Natural killer cell (primary cell): ENCODE data around the gene PRKCQ. TPM values are rescaled to one million over a fixed set of nuclear protein-coding genes. Genes with fewer than 3 reads are reported as not detected.
A peak's percentile ranks its signal among the peaks of the same experiment; 100 is the strongest.

Source experiments
- ATAC-seq, 3 donors: fragments of 150-1000 bp in 2 of 3; fragments of 200-7000 bp in 1 of 3; cut with Tn5 transposase; 1 replicate in 1 of 3; 2 replicates in 2 of 3; pipeline ENCODE4 v1.10.0; 2021; ENCODE audit warnings: mild to moderate bottlenecking in 2 of 3, moderate library complexity in 2 of 3
- DNase-seq, 2 donors: peaks; one replicate each; pipeline versions ENCODE4 v3.0.0 to v3.0.0-alpha.2; 2013 to 2021; ENCODE audit warnings: mixed read lengths in 1 of 2
- H3K27ac ChIP-seq: one replicate; pipeline ENCODE4 v1.5.1; 2013; ENCODE audit warnings: mild to moderate bottlenecking, low read length
- H3K27me3 ChIP-seq: one replicate; pipeline ENCODE4 v1.6.1; 2013; ENCODE audit warnings: low read length; ENCODE audit not compliant: control insufficient read depth, insufficient read depth
- H3K36me3 ChIP-seq: one replicate; pipeline ENCODE4 v1.6.1; 2013; ENCODE audit warnings: low read length; ENCODE audit not compliant: control insufficient read depth, insufficient read depth
- H3K4me1 ChIP-seq: one replicate; pipeline ENCODE4 v1.6.1; 2013; ENCODE audit warnings: low read length; ENCODE audit not compliant: control insufficient read depth, insufficient read depth
- H3K4me3 ChIP-seq: one replicate; pipeline ENCODE4 v1.5.1; 2013; ENCODE audit warnings: low read length
- H3K9me3 ChIP-seq: one replicate; pipeline ENCODE4 v1.6.1; 2013; ENCODE audit warnings: low read length; ENCODE audit not compliant: control insufficient read depth, insufficient read depth
- H3K27ac Mint-ChIP-seq, 2 donors: one replicate each; pipeline ENCODE4 v1.8.0; 2022; ENCODE audit warnings: mild to moderate bottlenecking in 2 of 2, mixed read lengths in 2 of 2, moderate library complexity in 1 of 2
- H3K27me3 Mint-ChIP-seq, 2 donors: one replicate each; pipeline ENCODE4 v1.8.0; 2022; ENCODE audit warnings: low read depth in 2 of 2, mixed read lengths in 2 of 2
- H3K36me3 Mint-ChIP-seq: one replicate; pipeline ENCODE4 v1.8.0; 2022; ENCODE audit warnings: mixed read lengths
- H3K4me1 Mint-ChIP-seq, 2 donors: one replicate each; pipeline ENCODE4 v1.8.0; 2022; ENCODE audit warnings: mixed read lengths in 2 of 2
- H3K4me3 Mint-ChIP-seq: one replicate; pipeline ENCODE4 v1.8.0; 2022; ENCODE audit warnings: mild to moderate bottlenecking, moderate library complexity, mixed read lengths
- H3K9me3 Mint-ChIP-seq, 2 donors: one replicate each; pipeline ENCODE4 v1.8.0; 2022; ENCODE audit warnings: mixed read lengths in 2 of 2
- WGBS: methylation state at CpG from one replicate; pipeline ENCODE4 v1.1.7; 2013; ENCODE audit warnings: missing lambda C conversion rate; ENCODE audit not compliant: insufficient coverage; 5-methylcytosine and 5-hydroxymethylcytosine counted together
- intact Hi-C: fragments of 100-400 bp; cut with micrococcal nuclease; formaldehyde crosslinking; loops from one replicate; pipeline ENCODE4 v1.14.2; 2022
- total RNA-seq, 4 donors: library from RNA; stranded (reverse); fragments of 120-200 nt in 1 of 4; gene quantifications; one replicate each; pipeline versions ENCODE4 v1.2.3 to v1.2.4, GENCODE V29; 2013 to 2022
- TF ChIP-seq, protein P1 (sequence below): fragments of 200-600 bp; IDR thresholded peaks from one replicate; pipeline ENCODE4 v1.8.0; 2022; ENCODE audit warnings: antibody characterized with exemption

PRKCQ gene
- total RNA-seq, 3 donors from 2014 or later (not counting 1 experiment from before 2014, with no cell fraction given): 46.5 to 69.5 (median 61.3) TPM

DNA sequence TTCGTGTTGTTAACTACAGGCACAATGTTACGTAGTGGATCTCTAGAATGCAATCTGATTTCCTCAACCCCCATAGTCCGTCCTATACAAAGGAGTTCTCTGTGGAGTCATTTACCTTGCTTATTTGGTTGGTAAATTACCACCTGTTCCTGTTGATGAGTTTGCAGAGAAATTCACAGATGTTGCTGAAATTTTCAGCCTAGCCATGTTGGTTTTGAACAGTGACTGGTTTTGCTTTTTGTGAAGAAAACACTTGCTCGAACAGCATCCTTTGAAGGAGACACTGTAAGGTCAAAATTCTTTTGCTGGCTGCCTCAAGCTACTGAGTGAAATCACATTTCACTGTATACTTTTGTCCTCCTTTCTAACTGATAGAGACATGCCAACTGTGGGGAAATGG is 15.4 kb upstream of the PRKCQ start:
- Mint-ChIP-seq H3K4me3 (no peak overlapping the region), H3K27ac (no peak overlapping the region), H3K4me1 (peaks cover 33 to 51% of the 10 kb centered on the region in 2 donors), H3K9me3 (no peaks in the 10 kb centered on the region), H3K27me3 (no peaks in the 10 kb centered on the region), H3K36me3 (peaks cover 9% of the 10 kb centered on the region)
- no peak for ATAC-seq
- 79% methylated on average over 4 of the region's 4 CpGs for WGBS
- Histone ChIP-seq H3K9me3 (no peaks in the 10 kb centered on the region), H3K27me3 (no peaks in the 10 kb centered on the region), H3K4me1 (peaks cover 34% of the 10 kb centered on the region), H3K27ac (no peak overlapping the region), H3K36me3 (peaks cover 6% of the 10 kb centered on the region), H3K4me3 (no peak overlapping the region)
- TF ChIP-seq, protein P1, sequence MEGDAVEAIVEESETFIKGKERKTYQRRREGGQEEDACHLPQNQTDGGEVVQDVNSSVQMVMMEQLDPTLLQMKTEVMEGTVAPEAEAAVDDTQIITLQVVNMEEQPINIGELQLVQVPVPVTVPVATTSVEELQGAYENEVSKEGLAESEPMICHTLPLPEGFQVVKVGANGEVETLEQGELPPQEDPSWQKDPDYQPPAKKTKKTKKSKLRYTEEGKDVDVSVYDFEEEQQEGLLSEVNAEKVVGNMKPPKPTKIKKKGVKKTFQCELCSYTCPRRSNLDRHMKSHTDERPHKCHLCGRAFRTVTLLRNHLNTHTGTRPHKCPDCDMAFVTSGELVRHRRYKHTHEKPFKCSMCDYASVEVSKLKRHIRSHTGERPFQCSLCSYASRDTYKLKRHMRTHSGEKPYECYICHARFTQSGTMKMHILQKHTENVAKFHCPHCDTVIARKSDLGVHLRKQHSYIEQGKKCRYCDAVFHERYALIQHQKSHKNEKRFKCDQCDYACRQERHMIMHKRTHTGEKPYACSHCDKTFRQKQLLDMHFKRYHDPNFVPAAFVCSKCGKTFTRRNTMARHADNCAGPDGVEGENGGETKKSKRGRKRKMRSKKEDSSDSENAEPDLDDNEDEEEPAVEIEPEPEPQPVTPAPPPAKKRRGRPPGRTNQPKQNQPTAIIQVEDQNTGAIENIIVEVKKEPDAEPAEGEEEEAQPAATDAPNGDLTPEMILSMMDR: no peak
- DNase-seq: peak in 1 of 2 donors; percentile 34
- intact Hi-C loops: no loop called here

DNA sequence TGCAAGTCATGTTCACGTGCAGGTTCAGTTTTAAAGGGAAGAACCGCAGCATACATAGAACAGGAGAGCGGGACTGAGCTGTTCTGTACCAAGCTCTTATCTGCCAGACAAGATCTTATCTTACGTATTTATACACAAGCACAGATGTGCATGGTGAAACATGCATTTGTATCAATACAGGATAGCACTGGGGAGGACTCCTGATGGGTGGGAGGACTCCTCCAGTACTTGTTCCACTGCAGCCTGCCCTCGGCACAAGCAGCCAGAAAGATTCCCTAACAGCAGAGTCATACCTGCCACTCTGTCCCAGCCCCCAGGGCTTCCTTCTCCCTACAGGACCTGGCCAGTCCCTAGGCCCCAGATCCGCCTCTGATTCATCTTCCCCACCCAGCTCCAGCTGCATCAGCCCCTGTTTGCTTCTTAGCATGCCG is 13.2 kb upstream of the PRKCQ start:
- Histone ChIP-seq H3K9me3 (no peaks in the 10 kb centered on the region), H3K27ac (no peak overlapping the region), H3K36me3 (peaks cover 8% of the 10 kb centered on the region), H3K4me3 (no peak overlapping the region), H3K4me1 (peaks cover 41% of the 10 kb centered on the region), H3K27me3 (no peaks in the 10 kb centered on the region)
- peaks cover 14% of the 10 kb centered on the region for H3K36me3 Mint-ChIP-seq
- ATAC-seq: no peak
- H3K27me3 Mint-ChIP-seq: no peaks in the 10 kb centered on the region
- H3K4me1 Mint-ChIP-seq: peaks cover 40 to 50% of the 10 kb centered on the region in 2 donors
- WGBS: 92% methylated on average over 7 of the region's 7 CpGs
- peak overlapping the region; percentile 37 to 93 for H3K27ac Mint-ChIP-seq
- DNase-seq: peak in 1 of 2 donors; percentile 60
- TF ChIP-seq, protein P1: no peak
- no peak overlapping the region for H3K4me3 Mint-ChIP-seq
- intact Hi-C loops: no loop called here
- H3K9me3 Mint-ChIP-seq: no peaks in the 10 kb centered on the region

DNA sequence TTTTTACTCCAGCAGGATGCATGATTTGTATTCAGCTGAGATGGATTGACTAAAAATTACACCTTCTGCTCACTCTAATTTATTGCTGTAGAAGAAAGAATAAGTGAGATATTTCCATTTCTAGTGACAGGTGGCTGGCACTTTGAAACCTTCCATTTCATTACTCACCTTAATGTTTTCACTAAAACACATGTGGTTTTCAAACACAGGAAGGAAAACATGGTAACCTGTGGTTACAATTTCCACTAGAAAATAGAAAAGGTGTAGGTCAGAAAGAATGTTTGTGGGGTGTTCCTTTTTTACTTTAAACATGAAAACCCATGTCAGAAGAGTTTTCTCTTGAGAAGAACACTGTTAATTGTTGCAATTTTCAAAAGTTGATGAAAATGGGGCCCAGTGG is 12.0 kb upstream of the PRKCQ start:
- Mint-ChIP-seq H3K9me3 (no peaks in the 10 kb centered on the region), H3K27me3 (no peaks in the 10 kb centered on the region), H3K4me3 (peak overlapping the region; percentile 52), H3K4me1 (peaks cover 40 to 50% of the 10 kb centered on the region in 2 donors), H3K27ac (peak overlapping the region; percentile 88 to 93), H3K36me3 (peaks cover 14% of the 10 kb centered on the region)
- H3K4me3 ChIP-seq: no peak overlapping the region
- no peaks in the 10 kb centered on the region for H3K27me3 ChIP-seq
- no peaks in the 10 kb centered on the region for H3K9me3 ChIP-seq
- DNase-seq (peak in 1 of 2 donors; percentile 71), ATAC-seq (peak in 2 of 3 donors; percentile 35 to 41)
- intact Hi-C loops: no loop called here
- TF ChIP-seq, protein P1: no peak
- peaks cover 41% of the 10 kb centered on the region for H3K4me1 ChIP-seq
- peak overlapping the region; percentile 74 for H3K27ac ChIP-seq
- peaks cover 11% of the 10 kb centered on the region for H3K36me3 ChIP-seq

DNA sequence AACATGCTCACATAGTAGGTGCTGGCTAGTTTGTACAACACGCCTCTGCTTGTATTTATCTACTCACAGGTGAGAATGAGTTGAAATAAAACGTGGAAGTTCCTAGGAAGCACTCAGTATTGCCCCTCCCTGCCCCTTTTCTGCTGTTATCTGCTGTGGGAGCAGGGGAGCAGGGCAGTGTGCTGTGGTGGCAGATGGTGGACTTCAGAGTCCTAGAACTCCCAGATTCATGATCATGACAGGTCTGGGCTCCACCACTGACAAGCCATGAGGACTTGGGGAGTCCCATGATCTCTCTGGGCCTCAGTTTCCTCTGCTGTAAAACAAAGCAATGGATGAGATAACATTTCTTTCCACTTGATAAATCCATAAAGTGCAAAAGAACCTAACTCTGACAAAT is 11.6 kb upstream of the PRKCQ start:
- Histone ChIP-seq H3K27me3 (no peaks in the 10 kb centered on the region), H3K36me3 (peaks cover 8% of the 10 kb centered on the region), H3K9me3 (no peaks in the 10 kb centered on the region), H3K27ac (peak overlapping the region; percentile 74), H3K4me1 (peaks cover 42% of the 10 kb centered on the region), H3K4me3 (no peak overlapping the region)
- Mint-ChIP-seq H3K27me3 (no peaks in the 10 kb centered on the region), H3K36me3 (peaks cover 14% of the 10 kb centered on the region), H3K4me1 (peaks cover 41 to 51% of the 10 kb centered on the region in 2 donors), H3K9me3 (no peaks in the 10 kb centered on the region), H3K4me3 (peak overlapping the region; percentile 52), H3K27ac (peak overlapping the region; percentile 88 to 93)
- 57% methylated on average over 2 of the region's 2 CpGs for WGBS
- ATAC-seq (peak in 1 of 3 donors; percentile 13), DNase-seq (peak in 1 of 2 donors; percentile 29)
- intact Hi-C loops: no loop called here
- TF ChIP-seq, protein P1: no peak
